ENCODE data around the gene RAI1.

RAI1 gene

DNA sequence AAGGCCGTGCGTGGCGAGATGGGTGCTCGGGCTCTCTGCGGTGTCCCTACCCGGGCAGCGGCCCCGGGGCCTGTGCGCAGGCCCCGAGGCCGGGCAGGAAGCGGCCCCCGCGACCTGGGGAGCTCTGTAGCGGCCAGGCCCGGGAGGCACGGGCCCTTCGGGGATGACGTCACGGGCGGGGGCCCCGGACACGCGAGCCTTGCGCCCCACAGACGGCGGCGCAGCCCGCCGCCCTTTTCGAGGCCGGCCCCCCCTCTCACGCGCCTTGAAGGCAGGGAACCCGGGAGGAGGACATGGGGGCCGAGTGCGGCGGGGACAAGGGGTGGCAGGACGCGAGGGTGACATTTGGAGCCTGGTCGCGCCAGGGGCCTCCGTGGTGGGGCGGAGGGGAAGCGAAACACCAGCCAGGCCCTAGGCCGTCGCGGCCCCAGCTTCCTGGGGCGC lies 1.1 kb downstream of the RAI1 start (continued):
- TF ChIP-seq HOXC10 (CRISPR knock-in tag; IDR thresholded peaks at IDR 0.05) = no peak
- TF ChIP-seq ZNF341 (tag by site-specific recombination; IDR thresholded peaks at IDR 0.05; ENCODE audit: low read depth) = no peak
- no peak for TF ChIP-seq ZNF76 (tag by site-specific recombination; IDR thresholded peaks at IDR 0.05; ENCODE audit: borderline replicate concordance, low read depth)
- no peak for TF ChIP-seq SP2 (tag by site-specific recombination; IDR thresholded peaks at IDR 0.05)
- no peak for TF ChIP-seq ZNF184 (tag by site-specific recombination; IDR thresholded peaks at IDR 0.05)
- no peak for TF ChIP-seq ZNF768 (tag by site-specific recombination; IDR thresholded peaks at IDR 0.05)
- TF ChIP-seq ZNF221 (tag by site-specific recombination; IDR thresholded peaks at IDR 0.05; ENCODE audit: borderline replicate concordance) = no peak
- TF ChIP-seq GLI2 (tag by site-specific recombination; IDR thresholded peaks at IDR 0.05; ENCODE audit: borderline replicate concordance, low read depth) = no peak
- TF ChIP-seq, protein P1, sequence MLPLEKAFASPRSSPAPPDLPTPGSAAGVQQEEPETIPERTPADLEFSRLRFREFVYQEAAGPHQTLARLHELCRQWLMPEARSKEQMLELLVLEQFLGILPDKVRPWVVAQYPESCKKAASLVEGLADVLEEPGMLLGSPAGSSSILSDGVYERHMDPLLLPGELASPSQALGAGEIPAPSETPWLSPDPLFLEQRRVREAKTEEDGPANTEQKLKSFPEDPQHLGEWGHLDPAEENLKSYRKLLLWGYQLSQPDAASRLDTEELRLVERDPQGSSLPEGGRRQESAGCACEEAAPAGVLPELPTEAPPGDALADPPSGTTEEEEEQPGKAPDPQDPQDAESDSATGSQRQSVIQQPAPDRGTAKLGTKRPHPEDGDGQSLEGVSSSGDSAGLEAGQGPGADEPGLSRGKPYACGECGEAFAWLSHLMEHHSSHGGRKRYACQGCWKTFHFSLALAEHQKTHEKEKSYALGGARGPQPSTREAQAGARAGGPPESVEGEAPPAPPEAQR (tag by site-specific recombination; IDR thresholded peaks at IDR 0.05) = no peak
- TF ChIP-seq ZNF132 (tag by site-specific recombination; IDR thresholded peaks at IDR 0.05; ENCODE audit: borderline replicate concordance) = no peak
- TF ChIP-seq ZFP69B (tag by site-specific recombination; IDR thresholded peaks at IDR 0.05) = peak; percentile 20; the same call in 1 of the 2 replicates
- TF ChIP-seq, protein P2, sequence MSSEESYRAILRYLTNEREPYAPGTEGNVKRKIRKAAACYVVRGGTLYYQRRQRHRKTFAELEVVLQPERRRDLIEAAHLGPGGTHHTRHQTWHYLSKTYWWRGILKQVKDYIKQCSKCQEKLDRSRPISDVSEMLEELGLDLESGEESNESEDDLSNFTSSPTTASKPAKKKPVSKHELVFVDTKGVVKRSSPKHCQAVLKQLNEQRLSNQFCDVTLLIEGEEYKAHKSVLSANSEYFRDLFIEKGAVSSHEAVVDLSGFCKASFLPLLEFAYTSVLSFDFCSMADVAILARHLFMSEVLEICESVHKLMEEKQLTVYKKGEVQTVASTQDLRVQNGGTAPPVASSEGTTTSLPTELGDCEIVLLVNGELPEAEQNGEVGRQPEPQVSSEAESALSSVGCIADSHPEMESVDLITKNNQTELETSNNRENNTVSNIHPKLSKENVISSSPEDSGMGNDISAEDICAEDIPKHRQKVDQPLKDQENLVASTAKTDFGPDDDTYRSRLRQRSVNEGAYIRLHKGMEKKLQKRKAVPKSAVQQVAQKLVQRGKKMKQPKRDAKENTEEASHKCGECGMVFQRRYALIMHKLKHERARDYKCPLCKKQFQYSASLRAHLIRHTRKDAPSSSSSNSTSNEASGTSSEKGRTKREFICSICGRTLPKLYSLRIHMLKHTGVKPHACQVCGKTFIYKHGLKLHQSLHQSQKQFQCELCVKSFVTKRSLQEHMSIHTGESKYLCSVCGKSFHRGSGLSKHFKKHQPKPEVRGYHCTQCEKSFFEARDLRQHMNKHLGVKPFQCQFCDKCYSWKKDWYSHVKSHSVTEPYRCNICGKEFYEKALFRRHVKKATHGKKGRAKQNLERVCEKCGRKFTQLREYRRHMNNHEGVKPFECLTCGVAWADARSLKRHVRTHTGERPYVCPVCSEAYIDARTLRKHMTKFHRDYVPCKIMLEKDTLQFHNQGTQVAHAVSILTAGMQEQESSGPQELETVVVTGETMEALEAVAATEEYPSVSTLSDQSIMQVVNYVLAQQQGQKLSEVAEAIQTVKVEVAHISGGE (tag by site-specific recombination; conservative IDR thresholded peaks at IDR 0.05; ENCODE audit: low read depth) = no peak; the same call in 1 of the 2 replicates
- TF ChIP-seq, protein P3, sequence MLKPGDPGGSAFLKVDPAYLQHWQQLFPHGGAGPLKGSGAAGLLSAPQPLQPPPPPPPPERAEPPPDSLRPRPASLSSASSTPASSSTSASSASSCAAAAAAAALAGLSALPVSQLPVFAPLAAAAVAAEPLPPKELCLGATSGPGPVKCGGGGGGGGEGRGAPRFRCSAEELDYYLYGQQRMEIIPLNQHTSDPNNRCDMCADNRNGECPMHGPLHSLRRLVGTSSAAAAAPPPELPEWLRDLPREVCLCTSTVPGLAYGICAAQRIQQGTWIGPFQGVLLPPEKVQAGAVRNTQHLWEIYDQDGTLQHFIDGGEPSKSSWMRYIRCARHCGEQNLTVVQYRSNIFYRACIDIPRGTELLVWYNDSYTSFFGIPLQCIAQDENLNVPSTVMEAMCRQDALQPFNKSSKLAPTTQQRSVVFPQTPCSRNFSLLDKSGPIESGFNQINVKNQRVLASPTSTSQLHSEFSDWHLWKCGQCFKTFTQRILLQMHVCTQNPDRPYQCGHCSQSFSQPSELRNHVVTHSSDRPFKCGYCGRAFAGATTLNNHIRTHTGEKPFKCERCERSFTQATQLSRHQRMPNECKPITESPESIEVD (tag by site-specific recombination; IDR thresholded peaks at IDR 0.05) = no peak
- TF ChIP-seq ZNF335 (tag by site-specific recombination; conservative IDR thresholded peaks at IDR 0.05) = 0 out of 2 replicates have a peak, but pooled peaks have one; percentile 70
- TF ChIP-seq ZNF37A (tag by site-specific recombination; IDR thresholded peaks at IDR 0.05) = no peak
- no peak for TF ChIP-seq ZNF585B (tag by site-specific recombination; IDR thresholded peaks at IDR 0.05)
- TF ChIP-seq ZNF777 (tag by site-specific recombination; IDR thresholded peaks at IDR 0.05; ENCODE audit: borderline replicate concordance) = no peak; the same call in none of the 2 replicates
- TF ChIP-seq, protein P4, sequence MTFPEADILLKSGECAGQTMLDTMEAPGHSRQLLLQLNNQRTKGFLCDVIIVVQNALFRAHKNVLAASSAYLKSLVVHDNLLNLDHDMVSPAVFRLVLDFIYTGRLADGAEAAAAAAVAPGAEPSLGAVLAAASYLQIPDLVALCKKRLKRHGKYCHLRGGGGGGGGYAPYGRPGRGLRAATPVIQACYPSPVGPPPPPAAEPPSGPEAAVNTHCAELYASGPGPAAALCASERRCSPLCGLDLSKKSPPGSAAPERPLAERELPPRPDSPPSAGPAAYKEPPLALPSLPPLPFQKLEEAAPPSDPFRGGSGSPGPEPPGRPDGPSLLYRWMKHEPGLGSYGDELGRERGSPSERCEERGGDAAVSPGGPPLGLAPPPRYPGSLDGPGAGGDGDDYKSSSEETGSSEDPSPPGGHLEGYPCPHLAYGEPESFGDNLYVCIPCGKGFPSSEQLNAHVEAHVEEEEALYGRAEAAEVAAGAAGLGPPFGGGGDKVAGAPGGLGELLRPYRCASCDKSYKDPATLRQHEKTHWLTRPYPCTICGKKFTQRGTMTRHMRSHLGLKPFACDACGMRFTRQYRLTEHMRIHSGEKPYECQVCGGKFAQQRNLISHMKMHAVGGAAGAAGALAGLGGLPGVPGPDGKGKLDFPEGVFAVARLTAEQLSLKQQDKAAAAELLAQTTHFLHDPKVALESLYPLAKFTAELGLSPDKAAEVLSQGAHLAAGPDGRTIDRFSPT (tag by site-specific recombination; IDR thresholded peaks at IDR 0.05) = no peak; the same call in 1 of the 2 replicates
- peak; percentile 99 for TF ChIP-seq ZBTB20 (tag by site-specific recombination; IDR thresholded peaks at IDR 0.05)
- TF ChIP-seq, protein P5, sequence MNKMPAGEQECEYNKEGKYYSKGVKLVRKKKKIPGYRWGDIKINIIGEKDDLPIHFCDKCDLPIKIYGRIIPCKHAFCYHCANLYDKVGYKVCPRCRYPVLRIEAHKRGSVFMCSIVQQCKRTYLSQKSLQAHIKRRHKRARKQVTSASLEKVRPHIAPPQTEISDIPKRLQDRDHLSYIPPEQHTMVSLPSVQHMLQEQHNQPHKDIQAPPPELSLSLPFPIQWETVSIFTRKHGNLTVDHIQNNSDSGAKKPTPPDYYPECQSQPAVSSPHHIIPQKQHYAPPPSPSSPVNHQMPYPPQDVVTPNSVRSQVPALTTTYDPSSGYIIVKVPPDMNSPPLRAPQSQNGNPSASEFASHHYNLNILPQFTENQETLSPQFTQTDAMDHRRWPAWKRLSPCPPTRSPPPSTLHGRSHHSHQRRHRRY (tag by site-specific recombination; IDR thresholded peaks at IDR 0.05) = no peak
- no peak for TF ChIP-seq ZNF175 (tag by site-specific recombination; IDR thresholded peaks at IDR 0.05)
- no peak for TF ChIP-seq ZNF707 (tag by site-specific recombination; IDR thresholded peaks at IDR 0.05)
- TF ChIP-seq, protein P6, sequence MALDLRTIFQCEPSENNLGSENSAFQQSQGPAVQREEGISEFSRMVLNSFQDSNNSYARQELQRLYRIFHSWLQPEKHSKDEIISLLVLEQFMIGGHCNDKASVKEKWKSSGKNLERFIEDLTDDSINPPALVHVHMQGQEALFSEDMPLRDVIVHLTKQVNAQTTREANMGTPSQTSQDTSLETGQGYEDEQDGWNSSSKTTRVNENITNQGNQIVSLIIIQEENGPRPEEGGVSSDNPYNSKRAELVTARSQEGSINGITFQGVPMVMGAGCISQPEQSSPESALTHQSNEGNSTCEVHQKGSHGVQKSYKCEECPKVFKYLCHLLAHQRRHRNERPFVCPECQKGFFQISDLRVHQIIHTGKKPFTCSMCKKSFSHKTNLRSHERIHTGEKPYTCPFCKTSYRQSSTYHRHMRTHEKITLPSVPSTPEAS (tag by site-specific recombination; IDR thresholded peaks at IDR 0.05) = no peak
- TF ChIP-seq ZNF174 (tag by site-specific recombination; IDR thresholded peaks at IDR 0.05) = no peak
- TF ChIP-seq ZBTB8A (tag by site-specific recombination; IDR thresholded peaks at IDR 0.05) = peak; percentile 96
- TF ChIP-seq ZNF776 (tag by site-specific recombination; IDR thresholded peaks at IDR 0.05; ENCODE audit: borderline replicate concordance) = no peak
- no peak for TF ChIP-seq ZNF626 (tag by site-specific recombination; IDR thresholded peaks at IDR 0.05)
- TF ChIP-seq ZNF654 (tag by site-specific recombination; IDR thresholded peaks at IDR 0.05; ENCODE audit: low read depth) = no peak
- no peak for TF ChIP-seq ZNF354C (tag by site-specific recombination; IDR thresholded peaks at IDR 0.05; ENCODE audit: borderline replicate concordance, low read depth)
- TF ChIP-seq ZNF155 (tag by site-specific recombination; IDR thresholded peaks at IDR 0.05) = no peak

Data from HEK293 (cell line).